Thyroid gland (tissue), 4 donors: ENCODE results near the gene EDAR.

Source experiments
- CTCF ChIP-seq, 6 experiments: fragments of 200-600 bp in 3 of 6; fragments of 450-650 bp in 3 of 6; sonication (generic) in 3 of 6; IDR thresholded peaks; one replicate each; pipeline ENCODE4 v1.5.1; 2016 to 2019; ENCODE audit warnings: antibody characterized with exemption in 6 of 6, mild to moderate bottlenecking in 2 of 6, inconsistent platforms in 1 of 6, moderate library complexity in 1 of 6
- POLR2A ChIP-seq, 2 donors: fragments of 450-650 bp; IDR thresholded peaks; one replicate each; pipeline ENCODE4 v1.6.1; 2017; ENCODE audit warnings: antibody characterized with exemption in 2 of 2, mild to moderate bottlenecking in 2 of 2, moderate library complexity in 1 of 2

GRCh38 chr2:108916796-108917421 lies 72.1 kb downstream of the EDAR start:
- no peak for TF ChIP-seq POLR2A (IDR thresholded peaks at IDR 0.05)
- TF ChIP-seq CTCF (IDR thresholded peaks at IDR 0.05), result no peak
